Testis (tissue), 2 donors: ENCODE results near the gene C19orf47.

ENCODE experiments used
- CTCF ChIP-seq, 3 experiments: fragments of 450-650 bp in 2 of 3; fragments of 200-600 bp in 1 of 3; sonication (generic) in 1 of 3; IDR thresholded peaks; one replicate each; pipeline ENCODE4 v1.5.1; 2016 to 2019; ENCODE audit warnings: antibody characterized with exemption in 3 of 3, mild to moderate bottlenecking in 2 of 3, moderate library complexity in 1 of 3
- POLR2A ChIP-seq: fragments of 450-650 bp; IDR thresholded peaks from one replicate; pipeline ENCODE4 v1.6.1; 2017; ENCODE audit warnings: antibody characterized with exemption, mild to moderate bottlenecking, moderate library complexity

GRCh38 chr19:40377876-40378385 is 29.7 kb upstream of the C19orf47 start:
- no peak for TF ChIP-seq CTCF (IDR thresholded peaks at IDR 0.05)
- no peak for TF ChIP-seq POLR2A
